GM19240 (cell line): ENCODE data around the gene TMEM196.
A peak's percentile ranks its signal among the peaks of the same experiment; 100 is the strongest.

Experiments
- DNase-seq: peaks from one replicate; pipeline ENCODE4 v3.0.0; 2011; ENCODE audit warnings: low spot score; ENCODE audit not compliant: insufficient read length

The TMEM196 gene

DNA sequence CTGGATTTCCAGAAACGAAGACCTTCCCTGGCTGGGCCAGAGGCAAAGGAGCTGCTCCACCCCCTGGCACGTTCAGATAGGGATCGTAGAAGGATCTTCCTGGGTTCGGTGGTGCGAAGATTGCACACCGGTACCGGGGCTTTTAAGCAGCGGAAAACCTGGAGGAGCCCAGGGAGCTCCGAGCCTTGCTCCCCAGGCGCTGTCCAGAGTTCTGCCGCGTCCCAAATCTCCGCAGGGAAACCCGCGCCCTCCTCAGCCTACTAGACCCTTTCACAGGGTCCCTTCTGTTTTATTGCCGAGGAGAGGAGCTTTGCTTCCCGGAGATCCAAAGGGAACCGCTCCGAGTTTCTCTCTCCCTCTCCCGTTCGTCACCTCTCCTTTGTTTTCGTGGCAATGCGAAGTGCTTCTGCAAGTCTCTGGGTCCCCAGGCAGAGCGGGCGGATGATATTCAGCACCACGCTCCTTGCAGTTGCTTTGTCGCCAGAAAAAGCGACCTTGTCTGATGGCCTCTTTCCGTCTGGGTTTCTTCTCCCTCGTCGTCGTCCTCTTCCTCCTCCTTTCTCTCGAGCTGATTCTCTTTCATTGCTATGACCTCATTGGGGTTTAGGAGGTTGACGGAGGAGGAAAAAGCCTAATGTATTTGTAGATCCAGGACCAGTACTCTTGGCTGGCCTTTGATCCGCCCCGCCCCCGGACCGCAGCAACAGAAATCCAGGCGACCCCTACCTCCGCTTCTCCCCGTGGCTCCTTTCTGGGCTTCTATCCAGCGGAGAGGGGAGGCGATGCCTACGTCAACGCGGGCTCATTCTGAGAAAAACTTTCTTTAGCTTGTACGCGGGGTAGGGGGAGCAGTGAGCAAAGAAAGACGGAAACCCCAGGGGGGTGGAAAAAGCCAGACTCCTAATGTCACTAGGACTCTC, at the start of gene TMEM196:
Gene TMEM196 (minus strand): TSS at position 777 of the 920 bp plus-strand sequence. CDS start 921 bp downstream, outside the sequence.
- DNase-seq, result no peak

DNA sequence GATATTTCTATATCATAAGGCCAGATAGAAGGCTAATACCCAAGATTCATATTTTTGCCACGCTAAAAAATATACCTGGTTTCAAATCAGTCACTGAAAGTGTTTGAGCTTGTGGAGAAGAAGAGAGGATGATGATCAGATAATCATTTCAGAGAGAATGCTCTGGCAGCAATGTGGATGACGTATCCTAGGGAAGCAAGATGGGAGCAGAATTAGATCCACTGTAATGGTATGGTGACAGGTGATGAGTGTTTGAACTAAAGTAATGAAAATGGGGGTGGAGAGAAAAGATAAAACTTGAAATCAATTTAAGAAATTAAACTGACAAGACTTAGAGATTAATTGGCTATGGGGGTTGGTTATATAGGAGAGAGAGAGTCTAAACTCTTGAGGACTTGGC, 42.7 kb upstream of the TMEM196 start:
- DNase-seq, result no peak

GRCh38 chr7:19815546-19815945, 42.1 kb upstream of the TMEM196 start:
- no peak for DNase-seq

DNA sequence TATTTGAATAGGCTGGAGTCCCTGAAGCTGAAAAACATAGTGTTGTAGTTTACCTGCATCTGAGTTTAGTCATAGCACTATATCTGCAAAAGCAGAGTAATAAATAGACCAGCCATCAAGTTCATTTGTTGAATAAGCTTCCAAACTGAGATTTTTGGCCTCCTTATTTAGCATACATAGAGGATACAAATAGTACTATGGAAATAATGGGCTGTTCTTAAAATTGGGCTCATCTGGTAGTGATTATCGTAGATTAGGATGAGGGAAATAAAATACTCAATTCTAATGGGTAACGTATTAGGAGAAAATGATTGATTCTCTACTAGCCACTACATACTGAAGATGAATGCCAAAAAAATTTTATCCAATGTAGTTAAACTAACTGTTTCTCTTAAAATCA, 41.4 kb upstream of the TMEM196 start:
- DNase-seq, result no peak

GRCh38 chr7:19811386-19811785, 38.0 kb upstream of the TMEM196 start:
- no peak for DNase-seq

GRCh38 chr7:19798986-19799385, 25.6 kb upstream of the TMEM196 start:
- no peak for DNase-seq

- DNase-seq, result no peak
These were observed 10.1 kb upstream of the TMEM196 start for GRCh38 chr7:19783541-19783940.

- no peak for DNase-seq
These were observed 3.6 kb upstream of the TMEM196 start for GRCh38 chr7:19776981-19777380.

DNA sequence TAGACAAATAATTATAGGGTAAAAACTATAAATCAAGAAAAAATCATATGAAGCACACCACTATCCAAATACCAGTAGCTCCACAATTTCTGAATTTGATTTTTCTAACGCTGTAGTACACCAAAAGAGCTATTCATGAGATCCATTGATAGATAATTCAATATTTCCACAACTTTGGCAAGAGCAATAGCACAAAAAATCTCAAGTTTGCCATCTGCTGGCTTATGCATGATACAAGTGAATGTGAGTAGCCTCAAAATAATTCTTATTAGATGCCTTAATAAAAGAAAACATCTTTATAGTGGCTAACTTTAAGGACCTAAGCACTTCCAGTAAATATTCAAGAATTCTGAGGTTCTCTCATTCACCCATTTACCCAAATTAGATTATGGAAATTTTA, 2.2 kb upstream of the TMEM196 start:
- no peak for DNase-seq

- DNase-seq, result no peak
These were observed 1.1 kb downstream of the TMEM196 start for GRCh38 chr7:19772306-19772705.

DNA sequence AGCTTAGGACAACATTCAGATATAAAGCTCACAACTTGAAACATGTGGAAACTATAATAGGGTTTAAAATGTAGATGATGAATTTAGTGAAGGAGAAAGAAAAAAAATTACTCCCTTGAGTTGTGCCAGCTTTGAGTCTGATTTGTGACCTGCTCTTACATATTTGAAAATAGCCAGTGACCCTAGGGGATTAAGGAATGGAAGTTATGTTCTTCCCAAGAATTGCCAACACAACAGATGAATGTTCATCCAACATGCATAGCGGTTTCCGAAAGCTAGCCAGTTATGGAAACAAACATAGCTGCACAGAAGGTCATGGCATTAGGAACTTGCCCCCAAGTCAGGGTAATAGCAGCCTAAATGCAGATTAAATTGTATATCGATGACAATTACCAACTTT, 10.8 kb downstream of the TMEM196 start:
- DNase-seq, result no peak

DNA sequence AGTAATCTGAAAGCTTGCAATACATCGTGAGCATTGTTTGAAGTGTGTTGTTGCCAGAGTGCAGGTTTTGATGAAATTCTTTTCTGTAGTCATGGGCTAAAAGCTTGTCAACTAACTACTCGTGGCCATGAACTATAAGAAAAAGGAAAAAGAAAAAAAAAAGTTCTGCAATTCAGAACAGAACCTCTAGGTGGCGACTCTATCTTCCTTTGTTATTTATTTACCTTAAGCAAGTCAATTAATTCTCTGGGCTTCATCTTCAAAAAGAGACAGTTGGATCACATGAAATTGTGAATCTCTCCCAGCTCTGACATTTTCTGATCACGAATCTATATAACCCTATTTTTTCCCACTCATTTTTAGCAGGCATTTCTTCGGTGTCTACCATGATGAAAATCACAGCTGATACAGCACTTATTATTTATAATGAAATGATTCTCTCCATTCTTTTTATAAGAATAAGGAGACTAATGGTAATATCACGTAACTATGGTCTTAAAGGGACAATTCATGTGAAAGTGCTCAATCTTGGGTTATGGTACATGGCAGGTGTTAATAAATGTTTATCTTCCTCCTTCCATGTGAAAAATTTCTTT, 18.8 kb downstream of the TMEM196 start:
- no peak for DNase-seq

DNA sequence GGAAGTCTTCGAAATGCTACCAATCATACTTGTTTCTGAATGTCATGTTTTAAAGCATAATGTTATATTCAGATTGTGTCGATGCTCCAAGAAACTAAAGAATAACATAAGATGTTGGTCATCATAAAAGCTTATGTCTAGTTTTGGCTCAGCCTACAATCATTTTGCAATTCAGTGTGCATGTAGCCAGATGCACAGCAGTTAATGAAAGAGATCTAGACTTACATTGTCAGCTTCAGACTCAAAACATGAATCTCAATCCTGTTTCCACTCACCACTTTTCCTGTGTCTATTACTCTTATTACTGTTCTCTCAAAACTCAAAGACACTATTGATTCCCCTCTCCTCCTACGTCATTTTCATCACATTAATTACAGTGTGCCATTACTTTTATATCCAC, 21.4 kb downstream of the TMEM196 start:
- DNase-seq, result no peak

- no peak for DNase-seq
These were observed 23.8 kb downstream of the TMEM196 start for GRCh38 chr7:19749658-19750057.

GRCh38 chr7:19747740-19748339, 25.6 kb downstream of the TMEM196 start:
- no peak for DNase-seq

GRCh38 chr7:19744075-19744474, 29.3 kb downstream of the TMEM196 start:
- DNase-seq, result no peak

DNA sequence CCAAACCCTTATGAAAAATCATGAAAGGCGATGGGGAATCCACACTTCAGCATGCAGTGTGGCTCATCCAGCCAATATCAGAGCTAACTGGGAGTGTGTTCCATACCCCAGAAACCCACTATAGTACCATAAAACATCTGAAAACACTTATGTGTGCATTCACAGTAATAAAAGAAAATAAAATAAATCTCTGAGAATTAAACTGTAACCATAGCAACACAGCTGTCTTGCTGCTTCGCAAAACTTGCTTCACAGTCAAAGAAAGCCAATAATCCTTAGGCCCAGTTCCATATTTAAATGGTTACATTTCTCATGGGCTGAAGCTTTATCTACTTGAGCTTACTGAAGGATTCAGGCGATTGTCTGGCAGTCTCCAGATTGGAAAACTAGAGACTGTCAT, 44.7 kb downstream of the TMEM196 start:
- no peak for DNase-seq

DNA sequence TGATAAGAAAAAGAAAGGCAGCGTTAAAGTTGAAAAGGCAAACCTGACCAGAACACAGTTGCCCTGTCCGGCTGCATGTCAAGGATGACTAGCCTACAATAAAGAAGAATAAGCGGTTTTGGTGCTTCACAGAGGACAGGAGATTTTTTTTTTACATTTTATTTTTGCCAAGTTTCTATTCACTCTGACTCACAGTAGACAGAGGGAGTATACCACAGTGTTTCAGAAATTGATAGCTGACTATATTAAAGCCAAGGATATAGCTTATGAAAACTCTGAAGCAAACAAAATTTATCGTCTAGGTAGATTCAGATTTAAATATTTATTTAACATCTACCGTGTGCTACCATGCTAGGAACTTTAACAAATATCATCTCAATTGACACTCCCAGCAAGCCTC, 47.6 kb downstream of the TMEM196 start:
- no peak for DNase-seq

DNA sequence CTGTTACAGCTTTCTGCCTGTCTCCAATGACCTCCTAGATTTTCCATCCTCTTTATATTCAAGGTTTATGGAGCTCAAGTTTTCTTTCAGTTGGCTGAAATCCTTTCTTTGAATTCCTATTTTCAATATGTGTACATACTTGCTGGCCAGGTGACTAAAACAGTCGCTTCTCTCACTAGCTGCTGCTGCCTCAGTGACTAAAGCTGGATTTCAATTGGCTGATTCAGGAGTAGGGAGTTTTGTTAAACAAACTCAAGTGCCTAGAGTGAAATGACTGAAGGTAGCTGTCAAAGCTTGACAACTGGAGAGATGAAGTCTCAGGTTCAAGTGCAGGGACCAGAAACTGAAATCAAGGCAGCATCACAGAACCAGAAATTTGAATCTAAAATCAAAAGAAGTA, 57.9 kb downstream of the TMEM196 start:
- no peak for DNase-seq

GRCh38 chr7:19713676-19714075, 59.7 kb downstream of the TMEM196 start:
- DNase-seq, result no peak

GRCh38 chr7:19709249-19709578, 64.2 kb downstream of the TMEM196 start:
- no peak for DNase-seq

GRCh38 chr7:19708397-19709248, 64.8 kb downstream of the TMEM196 start, which contains the start of gene POLR1F:
POLR1F (minus strand) TSS chr7:19709037; CDS start chr7:19709016, 21 bp downstream.
- DNase-seq, result peak; percentile 46
